NCI-H1694 treated with DMSO at 0.1 percent for 48 hours (cell line): ENCODE data around the gene RGS6.

ENCODE experiments used
- DNase-seq: peaks from one replicate; lab custom pipeline; 2025; lab: John Stamatoyannopoulos, UW

Gene RGS6

DNA sequence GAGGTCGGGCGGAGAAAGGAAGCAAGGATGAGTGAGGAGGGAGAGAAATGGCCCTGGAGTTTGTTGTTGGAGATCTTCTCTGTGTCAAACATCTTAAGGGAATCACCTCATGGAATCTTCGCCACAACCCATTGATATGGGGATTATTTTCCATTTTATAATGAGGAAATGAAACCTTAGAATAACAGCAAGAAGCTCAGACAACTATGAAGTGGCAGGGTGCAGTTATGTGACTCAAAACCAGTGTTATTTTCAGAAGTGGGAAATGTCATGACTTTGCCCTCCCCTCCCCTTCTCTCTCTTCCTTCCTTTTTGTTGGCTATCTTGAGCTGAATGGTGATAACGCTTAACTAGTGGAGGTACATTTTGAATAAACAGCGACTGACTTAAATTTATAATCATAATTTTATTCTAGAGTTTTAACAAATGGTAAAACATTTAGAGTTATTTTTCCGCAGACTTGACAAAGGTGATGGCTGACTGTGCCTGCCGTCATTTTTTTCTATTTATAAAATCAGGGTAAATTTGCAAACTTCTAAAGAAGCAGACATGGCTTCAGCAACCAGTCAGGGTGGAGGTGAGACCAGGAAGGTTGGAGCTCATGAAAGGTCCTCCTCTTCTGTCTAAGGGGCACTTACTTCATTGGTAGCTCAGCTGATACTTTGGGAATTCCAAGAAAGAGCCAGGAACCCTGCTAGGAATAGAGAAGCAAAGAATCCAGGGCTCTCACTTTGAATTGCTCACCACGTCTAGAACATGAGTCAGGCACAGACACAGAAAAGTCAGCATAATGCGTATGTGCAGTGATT is 232.4 kb downstream of the RGS6 start:
- no peak for DNase-seq

DNA sequence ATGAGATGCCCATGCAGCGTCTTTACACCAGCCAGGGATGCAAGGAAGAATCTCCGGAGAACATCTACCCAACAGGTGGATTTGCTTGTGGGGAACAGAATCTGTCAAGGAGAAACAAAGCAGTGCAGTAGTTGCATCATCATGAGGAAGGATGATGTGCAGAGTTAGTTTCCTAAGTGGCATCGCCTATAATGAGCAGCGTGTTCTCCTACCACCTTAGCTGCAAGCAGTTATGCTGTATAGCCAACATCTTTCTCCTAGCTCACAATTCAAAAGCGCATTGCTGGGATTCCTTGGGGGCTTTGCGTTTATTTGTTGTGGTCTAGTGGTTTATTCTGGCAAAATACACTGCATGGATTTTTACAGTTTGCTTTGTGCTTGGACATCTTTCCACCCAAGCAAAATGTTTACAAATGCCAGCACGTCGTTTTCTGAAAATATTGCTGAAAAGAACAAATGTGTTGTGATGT is 233.0 kb downstream of the RGS6 start:
- DNase-seq: no peak

DNA sequence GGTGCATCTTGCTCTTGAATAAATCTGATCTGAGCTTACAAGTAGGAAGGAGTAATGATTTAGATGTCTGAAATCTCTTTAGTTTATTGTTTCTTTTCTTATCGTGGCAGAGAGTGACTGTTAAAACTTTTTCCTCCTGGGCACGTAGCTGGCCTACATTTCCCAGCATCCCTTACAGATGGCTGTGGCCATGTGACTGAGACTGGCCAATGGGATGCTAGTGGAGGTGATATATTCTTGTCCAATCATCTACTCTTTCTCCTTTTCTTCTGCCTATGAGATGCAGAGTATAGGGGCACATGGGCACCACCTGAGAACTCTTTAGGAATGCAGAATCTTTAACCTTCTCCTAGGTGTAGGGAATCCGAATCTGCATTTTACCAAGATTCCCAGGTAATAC is 237.3 kb downstream of the RGS6 start:
- no peak for DNase-seq

DNA sequence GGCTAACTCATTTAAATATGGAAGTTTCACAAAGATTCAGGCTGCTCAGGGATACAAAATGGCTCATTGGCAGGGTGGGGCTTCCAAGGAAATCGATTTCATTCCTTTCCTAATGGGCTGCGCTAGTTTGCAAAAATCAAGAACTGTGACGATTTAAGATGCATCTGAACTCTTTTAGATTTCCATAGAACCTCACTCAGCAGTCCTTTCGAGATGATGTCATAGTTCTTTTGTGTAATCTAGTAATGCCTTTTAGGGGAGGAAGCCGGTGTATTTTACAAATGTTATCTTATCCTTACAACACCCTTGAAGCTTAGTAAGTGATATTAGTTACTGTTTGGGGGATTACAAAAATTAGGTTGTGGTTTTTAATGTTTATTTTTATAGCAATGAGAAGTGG is 239.8 kb downstream of the RGS6 start:
- DNase-seq: no peak

DNA sequence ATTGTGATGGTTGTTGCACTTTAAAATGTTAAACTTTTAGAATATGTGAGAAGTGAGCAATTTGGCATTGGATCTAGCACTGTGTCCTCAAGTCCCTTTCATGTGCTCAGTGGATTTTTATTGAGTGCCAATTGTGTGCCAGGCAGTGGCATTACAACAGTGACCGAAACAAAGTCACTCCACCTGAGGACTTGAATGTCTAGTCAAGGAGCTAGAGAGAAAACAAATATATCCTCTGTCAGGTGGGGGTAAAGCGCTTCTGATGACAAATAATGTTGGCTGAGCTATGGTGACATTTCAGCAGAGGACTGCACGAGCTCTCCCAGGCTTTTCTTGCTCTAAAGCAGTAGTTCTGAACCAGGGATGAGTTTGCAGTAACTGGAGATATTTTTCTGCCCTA is 240.4 kb downstream of the RGS6 start:
- no peak for DNase-seq

DNA sequence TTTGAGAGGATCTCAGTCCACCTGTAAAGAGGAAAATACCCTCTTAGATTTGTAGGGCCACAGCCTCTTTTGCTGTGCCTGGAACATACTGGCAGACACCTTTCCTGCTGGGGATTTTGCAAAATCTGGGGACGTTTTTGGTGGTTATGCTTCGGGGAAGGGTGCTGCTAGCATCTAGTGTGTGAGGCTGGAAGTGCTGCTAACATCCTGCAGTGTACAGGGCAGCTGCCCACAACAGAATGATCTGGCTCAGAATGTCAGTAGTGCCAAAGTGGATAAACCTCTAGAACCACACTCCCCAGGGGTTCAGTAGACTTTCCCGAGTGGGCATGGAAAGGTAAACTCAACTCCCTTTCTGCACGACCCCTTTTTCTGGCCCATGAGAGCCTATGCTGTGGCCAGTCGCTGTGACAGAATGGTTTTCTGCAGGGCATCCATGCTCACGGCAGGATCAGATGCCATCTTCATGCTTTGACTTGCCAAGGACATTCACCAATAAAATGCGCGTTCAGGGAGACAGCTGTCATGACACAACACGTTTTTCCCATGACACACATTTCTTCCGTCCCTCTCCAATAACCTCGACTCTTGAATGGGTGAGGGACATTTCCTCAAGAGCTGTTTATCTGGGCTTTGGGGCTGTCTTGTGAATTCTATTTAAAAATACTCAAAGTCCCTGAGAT is 240.9 kb downstream of the RGS6 start:
- no peak for DNase-seq

DNA sequence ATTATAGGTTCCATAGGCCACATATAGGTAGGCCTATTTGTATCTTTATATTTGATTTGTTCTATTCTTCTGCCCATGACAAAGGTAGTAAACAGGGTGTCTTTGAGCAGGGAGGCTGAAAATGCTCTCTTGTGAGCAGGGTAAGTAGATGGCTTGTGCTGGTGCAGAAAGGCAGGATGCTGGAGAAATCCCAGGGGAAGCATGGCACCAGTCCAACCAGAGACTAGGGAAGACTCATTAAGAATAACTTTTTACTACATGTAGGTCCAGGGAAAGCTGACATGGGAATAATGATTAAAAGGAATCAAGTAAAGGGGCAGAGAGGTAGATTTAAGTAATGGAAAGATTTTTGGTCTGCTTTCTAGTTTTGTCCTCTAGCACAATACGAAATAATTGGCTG is 245.0 kb downstream of the RGS6 start:
- DNase-seq: no peak

DNA sequence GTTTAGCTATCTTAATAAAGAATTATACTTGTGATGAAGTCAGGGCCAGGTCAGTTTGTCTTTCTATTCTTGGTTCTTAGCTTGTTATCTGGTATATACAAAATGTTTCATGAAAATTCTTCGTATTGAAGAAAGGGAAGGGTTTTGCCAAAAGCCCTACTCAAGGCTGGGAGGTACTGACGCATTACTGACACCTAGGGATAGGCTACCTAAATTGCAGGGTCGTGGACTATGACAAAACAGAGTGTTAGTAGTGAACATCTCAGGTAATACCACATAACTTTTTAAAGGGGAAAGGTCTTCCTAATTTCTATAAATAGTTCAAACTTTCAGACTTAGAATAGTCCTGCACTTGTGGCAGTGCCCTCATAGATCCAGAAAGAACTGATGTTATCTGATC is 246.3 kb downstream of the RGS6 start:
- DNase-seq: no peak

DNA sequence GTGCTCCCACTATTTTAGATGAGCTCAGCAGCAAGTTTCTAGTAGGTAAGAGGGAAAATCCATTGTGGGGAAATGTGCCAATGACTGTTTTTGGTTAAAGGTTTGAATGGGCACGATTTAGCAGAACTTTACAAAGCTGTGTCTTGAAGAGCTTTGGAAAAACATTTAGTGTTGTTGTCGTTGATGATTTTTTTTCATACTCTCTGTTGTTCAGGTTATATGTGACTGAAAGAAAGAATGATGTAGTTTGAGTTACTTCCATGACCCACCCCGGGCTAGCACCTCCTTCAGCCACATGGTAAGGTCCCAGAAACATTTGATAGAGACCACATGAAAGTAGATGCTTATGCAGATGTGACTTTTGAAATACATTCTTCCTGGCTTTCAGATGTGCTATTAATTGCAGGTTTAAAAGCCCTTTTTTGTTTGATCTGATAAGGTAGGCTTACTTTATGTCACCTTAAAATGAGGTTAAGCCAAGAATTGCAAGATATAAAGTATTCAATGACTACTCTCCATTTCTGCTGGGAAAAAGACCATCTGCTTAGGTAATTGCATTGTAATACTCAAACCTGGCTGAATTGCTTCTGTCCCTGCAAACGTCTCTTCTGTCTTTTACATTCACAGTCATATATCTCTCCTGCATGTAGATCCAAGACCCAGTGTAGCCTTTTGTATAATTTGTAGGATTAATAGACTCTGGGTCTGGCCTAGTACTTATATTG is 250.6 kb downstream of the RGS6 start:
- no peak for DNase-seq

DNA sequence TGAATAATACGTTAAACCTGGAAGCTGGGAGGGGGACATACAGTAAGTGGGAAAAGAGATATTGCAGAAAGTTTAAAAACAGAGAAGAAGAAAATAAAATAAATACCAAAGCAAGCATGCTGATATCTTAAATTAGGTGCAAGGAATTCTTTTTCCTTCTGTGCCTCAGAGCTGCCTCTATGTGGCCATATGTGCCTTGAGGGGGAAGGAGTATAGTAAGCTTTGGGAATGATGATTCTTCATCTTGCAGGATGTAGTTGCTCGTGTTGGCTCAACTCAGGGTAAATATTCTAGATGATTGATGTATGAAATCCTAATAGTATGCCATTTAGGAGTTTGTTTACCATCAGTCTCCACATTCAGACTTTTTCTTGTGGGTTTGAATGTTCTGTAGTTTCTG is 251.4 kb downstream of the RGS6 start:
- DNase-seq: no peak

DNA sequence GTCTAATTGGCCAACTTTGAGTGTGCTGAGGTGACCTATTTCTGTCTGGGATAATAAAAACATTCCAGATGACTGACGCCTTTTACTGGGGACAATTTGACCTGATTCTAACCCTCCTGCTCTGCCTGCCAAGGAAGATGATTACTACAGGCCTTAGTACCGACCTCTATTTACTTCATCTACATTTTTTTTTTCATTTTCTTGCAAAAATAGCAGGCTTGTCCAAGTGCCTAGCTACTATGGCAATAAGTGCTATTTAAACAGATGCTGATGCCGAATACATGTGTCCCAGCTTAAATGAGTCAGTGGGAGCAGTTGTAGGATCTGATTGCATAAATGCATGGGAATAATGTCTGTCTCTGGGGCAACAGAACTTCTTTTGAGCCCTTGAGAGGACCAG is 254.3 kb downstream of the RGS6 start:
- DNase-seq: no peak

DNA sequence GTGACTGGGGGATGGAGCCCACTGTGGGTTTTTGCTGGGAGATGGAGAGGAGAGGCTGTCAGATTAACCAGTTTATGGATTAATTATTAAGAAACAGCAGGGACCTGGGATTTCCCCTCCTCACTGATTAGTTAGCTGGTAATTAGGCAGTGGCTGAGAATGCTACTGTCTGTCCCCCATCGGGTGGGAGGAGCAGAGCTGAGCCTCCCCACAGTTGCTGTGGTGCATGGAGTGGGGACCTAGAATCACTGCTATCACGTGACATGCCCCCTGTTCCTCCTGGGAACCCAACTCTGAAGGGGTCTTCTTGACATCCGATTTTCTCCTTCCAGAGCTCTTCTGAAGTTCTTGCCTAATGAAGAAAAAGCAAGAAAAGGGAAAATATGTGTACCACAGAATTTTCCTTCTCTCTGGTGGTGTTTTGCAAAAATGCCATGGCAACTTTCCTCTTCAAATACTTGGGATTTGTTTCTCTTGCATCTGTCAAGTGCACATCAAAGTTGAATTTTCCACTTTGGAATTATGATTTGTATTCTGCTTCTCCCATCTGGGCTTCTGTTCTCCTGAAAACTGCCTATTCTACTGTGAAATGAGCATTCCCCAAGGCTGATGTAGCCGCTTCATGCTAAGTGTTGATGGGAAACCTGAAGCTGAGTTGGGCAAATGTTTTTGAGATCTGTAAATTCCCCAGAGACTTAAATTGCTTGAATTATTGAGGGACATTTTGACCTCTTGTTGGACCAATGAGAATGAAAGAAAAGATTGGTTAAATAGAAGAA is 264.2 kb downstream of the RGS6 start:
- no peak for DNase-seq

DNA sequence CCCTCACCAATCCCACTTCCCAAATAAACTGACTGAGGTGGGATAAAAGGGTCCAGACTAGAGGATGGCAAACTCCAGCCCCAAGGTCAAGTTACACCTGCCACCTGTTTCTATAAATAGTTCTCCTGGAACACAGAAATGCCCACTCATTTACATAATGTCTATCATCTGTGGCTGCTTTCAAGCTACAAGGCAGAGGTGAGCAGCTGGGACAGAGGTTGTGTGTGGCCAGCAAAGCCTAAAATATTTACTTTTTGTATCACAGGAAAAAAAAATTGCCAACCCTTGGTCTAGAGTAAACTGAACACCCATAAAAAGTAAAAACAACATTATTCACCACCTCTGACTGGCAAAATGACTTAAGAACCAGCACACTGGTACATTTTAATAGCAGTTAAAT is 269.4 kb downstream of the RGS6 start:
- no peak for DNase-seq

DNA sequence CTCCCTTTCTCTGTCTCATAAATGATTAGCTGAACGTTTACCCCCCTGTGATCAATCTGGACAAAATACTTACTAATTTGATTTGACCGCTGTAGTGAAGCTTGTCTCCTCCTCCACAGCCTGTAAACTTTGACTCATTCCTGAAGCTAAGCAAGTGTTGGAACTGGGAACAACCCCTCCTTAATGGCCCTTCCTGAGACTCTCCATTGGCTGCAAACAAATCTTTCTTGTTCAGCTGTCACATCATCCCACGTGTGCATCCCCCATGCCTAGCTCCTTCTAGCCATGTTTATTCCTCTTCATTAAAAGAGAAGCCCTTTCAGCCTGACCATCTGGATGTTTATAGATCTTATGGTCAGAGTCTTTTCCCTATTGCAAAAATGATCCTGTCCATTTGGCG is 281.2 kb downstream of the RGS6 start:
- no peak for DNase-seq

DNA sequence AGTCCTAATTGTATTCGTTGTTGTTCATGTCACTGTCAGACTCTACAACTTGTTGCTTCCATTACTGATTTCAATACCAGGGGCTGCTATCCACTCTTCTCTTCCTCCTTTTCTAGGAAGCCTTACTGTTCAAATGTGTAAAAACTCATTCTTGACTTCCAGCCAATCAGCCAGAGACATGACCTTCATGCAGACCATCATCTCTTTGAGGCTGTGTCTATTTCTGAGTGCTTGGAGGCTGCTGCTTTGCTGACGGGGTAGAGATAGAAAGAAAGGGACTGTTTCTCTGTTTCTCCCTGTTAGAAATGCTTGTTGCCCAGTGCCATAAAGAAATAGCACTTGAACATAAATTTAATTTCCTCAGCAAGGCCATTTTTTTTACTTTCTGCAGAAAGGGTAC is 282.9 kb downstream of the RGS6 start:
- DNase-seq: no peak

DNA sequence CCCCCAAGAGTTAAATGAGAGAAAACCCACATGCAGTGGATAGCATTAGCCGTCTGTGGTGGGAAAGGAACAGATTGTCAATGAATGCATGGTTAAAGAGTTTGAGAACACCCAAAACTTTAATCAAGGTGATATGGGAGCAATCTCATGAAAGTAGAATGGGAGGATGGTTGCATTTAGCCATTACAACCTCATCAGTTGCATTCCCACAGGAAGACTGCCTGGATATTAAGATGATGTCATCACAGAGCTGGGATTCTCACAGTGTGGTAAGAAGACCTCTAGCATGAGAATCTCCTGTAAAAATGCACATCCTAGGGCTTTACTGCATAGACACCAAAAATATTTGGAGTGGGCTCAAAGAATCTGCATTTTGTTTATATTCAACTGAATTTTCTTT is 284.9 kb downstream of the RGS6 start:
- no peak for DNase-seq

DNA sequence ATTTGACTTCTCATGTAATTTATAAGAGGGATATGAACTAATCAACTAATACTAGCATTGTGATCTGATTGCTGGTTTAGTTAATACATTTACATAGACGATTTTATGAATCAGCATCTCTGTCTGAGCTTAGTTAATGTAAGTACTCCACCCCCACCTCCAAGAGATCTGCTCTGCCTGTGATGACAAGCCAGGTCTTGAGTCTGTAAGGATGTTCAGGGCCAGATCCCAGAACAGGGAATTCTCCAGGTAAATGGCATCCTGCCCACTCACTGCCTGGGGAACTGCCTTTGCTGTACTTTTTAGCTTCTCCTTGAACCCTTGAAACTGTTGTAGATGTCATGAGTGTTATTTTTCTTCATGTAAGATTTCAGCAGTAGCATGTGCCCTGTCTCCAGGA is 289.8 kb downstream of the RGS6 start:
- DNase-seq: no peak

DNA sequence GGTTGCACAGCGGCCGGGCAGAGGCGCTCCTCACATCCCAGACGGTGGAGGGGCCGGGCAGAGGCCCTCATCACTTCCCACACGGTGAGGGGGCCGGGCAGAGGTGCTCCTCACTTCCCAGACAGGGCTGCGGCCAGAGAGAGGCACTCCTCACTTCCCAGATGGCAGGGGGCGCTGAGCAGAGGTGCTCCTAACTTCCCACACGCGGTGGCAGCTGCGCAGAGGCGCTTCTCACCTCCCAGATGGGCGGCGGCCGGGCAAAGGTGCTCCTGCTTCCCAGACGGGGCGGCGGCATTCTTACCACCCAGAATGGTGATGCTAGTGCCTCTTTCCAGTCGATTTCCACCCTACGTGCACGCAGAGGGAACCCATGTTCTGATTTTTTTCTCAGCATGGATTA is 304.4 kb downstream of the RGS6 start:
- DNase-seq: no peak

DNA sequence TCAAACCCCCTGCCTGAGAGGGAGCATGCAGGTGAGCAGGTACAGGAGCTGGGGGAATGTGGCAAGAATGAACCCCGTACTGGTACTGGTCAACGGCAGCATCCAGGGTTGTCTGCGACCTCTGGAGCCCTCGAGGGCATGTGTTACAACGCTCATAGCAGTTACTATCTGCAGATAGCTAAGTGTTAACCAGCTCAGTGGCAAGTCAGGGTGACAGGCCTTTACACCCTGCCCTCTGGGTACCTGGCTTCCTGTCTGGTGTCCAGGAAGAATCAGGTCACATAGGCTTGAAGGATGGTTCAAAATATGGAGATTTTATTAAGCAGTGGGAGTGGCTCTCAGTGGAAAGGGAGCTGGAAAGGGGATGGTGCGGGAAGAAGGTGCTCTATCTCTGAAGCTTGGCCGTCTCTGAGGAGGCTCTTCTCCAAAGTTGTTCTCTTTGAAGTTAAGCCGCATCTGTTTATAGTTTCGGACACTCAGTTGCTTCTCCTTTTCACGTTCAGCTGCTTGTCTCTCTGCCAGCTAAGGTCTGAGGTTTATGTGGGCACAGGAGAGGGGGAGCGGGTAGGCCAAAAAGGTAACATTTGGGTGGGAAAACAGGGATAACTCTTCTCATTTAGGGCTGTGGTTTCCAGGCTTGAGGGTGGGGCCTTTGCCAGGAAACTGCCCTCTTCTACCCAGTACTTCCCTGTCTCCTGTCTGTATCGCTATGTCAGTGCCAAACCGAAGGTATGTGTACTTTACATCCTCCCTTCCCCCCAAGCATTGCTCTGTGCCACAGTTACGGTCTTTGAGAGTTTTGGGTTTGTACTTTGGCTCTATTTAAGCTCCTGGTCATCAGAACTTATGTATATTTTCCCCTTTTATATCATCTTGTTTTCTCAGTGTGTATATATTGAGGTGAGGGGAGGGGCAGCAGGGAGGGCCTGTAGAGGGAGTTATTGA is 305.8 kb downstream of the RGS6 start:
- DNase-seq: no peak

DNA sequence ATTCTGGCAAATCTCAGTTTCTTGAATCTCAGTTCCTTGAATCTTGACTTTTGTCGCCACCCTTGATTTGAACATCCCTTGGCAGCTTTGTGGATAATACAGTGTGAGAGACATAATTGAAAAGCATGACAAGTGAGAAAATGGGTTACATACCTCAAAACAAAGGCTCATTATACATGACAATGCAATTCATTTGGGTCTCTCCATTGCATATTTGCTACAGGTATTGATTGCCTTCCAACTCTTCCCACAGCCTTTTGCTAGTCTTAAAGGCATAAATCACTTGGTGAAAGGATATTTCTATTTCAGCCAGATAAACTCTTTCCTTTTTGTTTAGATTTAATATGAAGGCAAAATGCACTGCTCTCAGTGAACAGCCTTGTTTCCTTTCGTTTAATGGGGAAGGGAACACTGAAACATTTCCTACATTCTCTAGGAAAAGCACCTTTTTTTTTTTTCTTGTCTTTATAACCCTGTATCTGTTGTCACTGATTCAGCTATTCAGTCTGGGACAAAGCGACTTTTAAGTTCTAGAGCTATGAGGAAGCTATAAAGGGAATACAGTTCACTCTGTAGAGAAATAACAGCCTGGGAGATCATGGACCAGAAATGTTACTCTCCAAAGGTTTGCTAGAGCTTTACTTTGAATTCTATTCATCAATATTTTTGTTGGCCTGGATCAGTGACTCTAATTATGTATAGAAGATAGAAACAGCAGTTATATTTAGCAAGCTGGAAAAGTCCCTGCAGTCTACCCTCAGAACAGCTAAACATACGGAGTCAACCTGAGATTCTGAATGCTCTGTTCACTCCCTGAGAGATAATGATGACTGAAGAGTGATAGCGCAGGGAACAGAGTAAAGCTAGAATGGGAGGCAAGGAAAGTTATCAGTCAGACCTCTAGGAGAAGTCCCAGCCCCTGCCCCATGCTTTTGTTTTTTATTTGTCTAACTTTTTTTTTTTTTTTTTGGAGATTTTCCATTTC is 311.4 kb downstream of the RGS6 start:
- no peak for DNase-seq
